ENCODE measurements around the gene OMP.

Gene OMP

DNA sequence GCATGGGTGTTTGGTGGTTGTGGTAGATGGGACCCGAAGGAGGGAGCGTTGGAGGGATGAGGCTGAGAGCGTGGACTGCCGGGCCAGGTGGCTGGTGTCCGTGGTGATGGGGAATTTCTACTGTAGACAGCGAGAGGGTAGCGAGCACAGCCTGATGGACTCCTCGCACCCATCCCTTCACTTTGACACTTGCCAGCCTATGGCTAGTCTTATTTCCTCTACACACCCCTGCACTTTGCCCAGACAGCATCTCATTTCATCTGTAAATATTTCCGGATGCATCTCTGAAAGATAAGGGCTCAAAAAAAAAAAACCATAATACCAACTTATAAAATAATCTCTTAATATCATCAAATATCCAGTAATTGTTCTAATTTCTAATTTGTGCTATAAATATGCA is 5.8 kb downstream of the OMP start:
- peaks cover 7 to 19% of the 10 kb centered on the region in 2 experiments for H3K36me3 ChIP-seq (ENCODE audit: control insufficient read depth in 1 of 2, insufficient read depth in 2 of 2, low read depth in 1 of 2, low read length in 2 of 2)

DNA sequence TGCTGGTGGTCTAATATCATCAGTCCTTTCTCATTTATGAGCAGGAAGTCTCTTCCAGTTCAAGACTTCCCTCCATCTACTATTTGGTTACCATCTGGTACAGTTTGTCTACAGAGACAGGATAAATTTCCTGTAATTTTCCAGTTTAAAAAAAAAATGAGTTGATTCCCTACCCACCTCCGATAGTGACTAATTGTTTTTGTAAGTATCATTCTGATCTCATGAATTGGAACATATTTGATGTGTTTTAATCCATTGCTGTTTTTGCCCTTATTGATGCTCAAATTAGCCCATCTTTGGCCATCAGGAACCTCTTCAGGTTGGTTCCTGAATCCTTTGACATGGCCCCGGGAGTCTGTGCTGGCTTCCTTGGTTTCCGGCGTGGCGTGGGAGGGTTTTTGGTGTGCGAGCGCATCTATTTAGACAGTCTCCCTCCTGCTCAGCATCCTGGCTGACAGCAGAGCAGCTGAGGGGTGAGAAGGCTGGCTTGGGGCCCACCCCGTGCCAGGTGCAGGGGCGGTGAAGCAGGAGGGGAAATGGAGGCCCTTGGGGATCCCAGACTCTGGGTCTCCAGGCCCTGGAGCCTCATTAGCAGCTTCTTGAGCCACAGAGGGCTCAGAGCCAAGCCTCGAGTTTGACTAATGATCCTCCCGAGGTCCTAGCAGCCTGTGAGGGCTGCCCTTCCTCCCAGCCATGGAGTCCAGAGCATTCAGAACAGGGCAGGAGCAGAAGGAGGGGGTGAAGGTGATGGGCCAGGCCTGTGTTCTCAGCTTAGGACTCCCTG is 6.8 kb downstream of the OMP start:
- Histone ChIP-seq H2AFZ (ENCODE audit: low read depth, low read length) (no peak overlapping the region), H4K8ac (ENCODE audit: low read length) (no peak overlapping the region), H2BK12ac (ENCODE audit: low read length in 2 of 2) (no peak overlapping the region), H3K4me2 (ENCODE audit: low read length, poor library complexity, severe bottlenecking) (no peak overlapping the region), H3K9ac (ENCODE audit: low read length) (peak overlapping the region; percentile 37), H2BK120ac (ENCODE audit: low read depth, low read length) (no peak overlapping the region), H2BK5ac (ENCODE audit: low read depth, low read length, poor library complexity, severe bottlenecking) (no peak overlapping the region), H3K27ac (ENCODE audit: low read length, poor library complexity, severe bottlenecking) (no peak overlapping the region), H3K14ac (ENCODE audit: low read length in 2 of 2) (peak overlapping the region in 1 of 2 experiments; percentile 26), H2AK5ac (ENCODE audit: low read length, severe bottlenecking) (no peak overlapping the region), H3K23ac (ENCODE audit: low read length in 2 of 2) (no peak overlapping the region), H3K36me3 (ENCODE audit: control insufficient read depth in 1 of 2, insufficient read depth in 2 of 2, low read depth in 1 of 2, low read length in 2 of 2) (peaks cover 5 to 21% of the 10 kb centered on the region in 2 experiments), H3K4ac (ENCODE audit: low read depth in 1 of 2, low read length in 2 of 2) (no peak overlapping the region), H3K4me1 (ENCODE audit: control insufficient read depth, insufficient read depth, low read depth, low read length) (peaks cover 38% of the 10 kb centered on the region), H3K18ac (ENCODE audit: low read depth in 1 of 2, low read length in 2 of 2) (peak overlapping the region in 1 of 2 experiments; percentile 0), H3K9me3 (ENCODE audit: control insufficient read depth, low read length) (no peaks in the 10 kb centered on the region), H3K4me3 (ENCODE audit: insufficient read depth in 1 of 2, low read depth in 1 of 2, low read length in 2 of 2) (peak overlapping the region in 1 of 2 experiments; percentile 7), H3K27me3 (ENCODE audit: control insufficient read depth in 1 of 2, insufficient read depth in 1 of 2, low read length in 2 of 2) (no peaks in the 10 kb centered on the region), H3K79me1 (replicated peaks; ENCODE audit: low read length, poor library complexity, severe bottlenecking) (peaks cover 7% of the 10 kb centered on the region), H2BK15ac (ENCODE audit: low read depth, poor library complexity, severe bottlenecking) (no peak overlapping the region), H4K91ac (ENCODE audit: low read length) (no peak overlapping the region)
- no peak for DNase-seq
- 87% methylated on average over 10 of the region's 11 CpGs for WGBS

More for the DNA sequence above, 5.8 kb downstream of the OMP start:
- H2AFZ ChIP-seq (ENCODE audit: low read depth, low read length), result peak overlapping the region; percentile 6
- peak overlapping the region in 1 of 2 experiments; percentile 45 for H3K4ac ChIP-seq (ENCODE audit: low read depth in 1 of 2, low read length in 2 of 2)
- peak overlapping the region in 1 of 2 experiments; percentile 76 for H3K14ac ChIP-seq (ENCODE audit: low read length in 2 of 2)
- H2AK5ac ChIP-seq (ENCODE audit: low read length, severe bottlenecking), result no peak overlapping the region
- no peak overlapping the region for H2BK5ac ChIP-seq (ENCODE audit: low read depth, low read length, poor library complexity, severe bottlenecking)
- no peak overlapping the region for H4K8ac ChIP-seq (ENCODE audit: low read length)
- H2BK12ac ChIP-seq (ENCODE audit: low read length in 2 of 2), result peak overlapping the region in 1 of 2 experiments; percentile 61
- H3K9me3 ChIP-seq (ENCODE audit: control insufficient read depth, low read length), result no peaks in the 10 kb centered on the region
- H3K4me1 ChIP-seq (ENCODE audit: control insufficient read depth, insufficient read depth, low read depth, low read length), result peaks cover 43% of the 10 kb centered on the region
- H3K27me3 ChIP-seq (ENCODE audit: control insufficient read depth in 1 of 2, insufficient read depth in 1 of 2, low read length in 2 of 2), result no peaks in the 10 kb centered on the region
- H3K23ac ChIP-seq (ENCODE audit: low read length in 2 of 2), result no peak overlapping the region
- no peak for DNase-seq
- H2BK15ac ChIP-seq (ENCODE audit: low read depth, poor library complexity, severe bottlenecking), result no peak overlapping the region
- peak overlapping the region; percentile 11 to 63 for H3K18ac ChIP-seq (ENCODE audit: low read depth in 1 of 2, low read length in 2 of 2)
- no peak overlapping the region for H3K4me3 ChIP-seq (ENCODE audit: insufficient read depth in 1 of 2, low read depth in 1 of 2, low read length in 2 of 2)
- no peak overlapping the region for H4K91ac ChIP-seq (ENCODE audit: low read length)
- H3K79me1 ChIP-seq (replicated peaks; ENCODE audit: low read length, poor library complexity, severe bottlenecking), result peaks cover 6% of the 10 kb centered on the region
- no peak overlapping the region for H2BK120ac ChIP-seq (ENCODE audit: low read depth, low read length)
- H3K27ac ChIP-seq (ENCODE audit: low read length, poor library complexity, severe bottlenecking), result no peak overlapping the region
- 95% methylated on average over 8 of the region's 9 CpGs for WGBS
- no peak overlapping the region for H3K4me2 ChIP-seq (ENCODE audit: low read length, poor library complexity, severe bottlenecking)
- H3K9ac ChIP-seq (ENCODE audit: low read length), result no peak overlapping the region

GRCh38 chr11:77110836-77111235 is 8.2 kb downstream of the OMP start:
- no peak overlapping the region for H3K9ac ChIP-seq (ENCODE audit: low read length)
- no peak for DNase-seq
- WGBS, result 98% methylated on average over 6 of the region's 6 CpGs
- no peak overlapping the region for H3K27ac ChIP-seq (ENCODE audit: low read length, poor library complexity, severe bottlenecking)
- H3K4ac ChIP-seq (ENCODE audit: low read depth in 1 of 2, low read length in 2 of 2), result peak overlapping the region in 1 of 2 experiments; percentile 15
- H4K8ac ChIP-seq (ENCODE audit: low read length), result no peak overlapping the region
- H3K36me3 ChIP-seq (ENCODE audit: control insufficient read depth in 1 of 2, insufficient read depth in 2 of 2, low read depth in 1 of 2, low read length in 2 of 2), result peaks cover 10 to 30% of the 10 kb centered on the region in 2 experiments
- no peak overlapping the region for H2BK15ac ChIP-seq (ENCODE audit: low read depth, poor library complexity, severe bottlenecking)
- H3K27me3 ChIP-seq (ENCODE audit: control insufficient read depth in 1 of 2, insufficient read depth in 1 of 2, low read length in 2 of 2), result no peaks in the 10 kb centered on the region
- no peak overlapping the region for H3K18ac ChIP-seq (ENCODE audit: low read depth in 1 of 2, low read length in 2 of 2)
- no peak overlapping the region for H3K23ac ChIP-seq (ENCODE audit: low read length in 2 of 2)
- H2AFZ ChIP-seq (ENCODE audit: low read depth, low read length), result no peak overlapping the region
- no peak overlapping the region for H3K4me2 ChIP-seq (ENCODE audit: low read length, poor library complexity, severe bottlenecking)
- no peaks in the 10 kb centered on the region for H3K9me3 ChIP-seq (ENCODE audit: control insufficient read depth, low read length)
- no peak overlapping the region for H3K14ac ChIP-seq (ENCODE audit: low read length in 2 of 2)
- H3K4me3 ChIP-seq (ENCODE audit: insufficient read depth in 1 of 2, low read depth in 1 of 2, low read length in 2 of 2), result peak overlapping the region in 1 of 2 experiments; percentile 11
- peaks cover 31% of the 10 kb centered on the region for H3K4me1 ChIP-seq (ENCODE audit: control insufficient read depth, insufficient read depth, low read depth, low read length)
- H3K79me1 ChIP-seq (replicated peaks; ENCODE audit: low read length, poor library complexity, severe bottlenecking), result peaks cover 7% of the 10 kb centered on the region
- H2BK12ac ChIP-seq (ENCODE audit: low read length in 2 of 2), result no peak overlapping the region
- no peak overlapping the region for H4K91ac ChIP-seq (ENCODE audit: low read length)
- no peak overlapping the region for H2BK5ac ChIP-seq (ENCODE audit: low read depth, low read length, poor library complexity, severe bottlenecking)
- H2AK5ac ChIP-seq (ENCODE audit: low read length, severe bottlenecking), result no peak overlapping the region
- no peak overlapping the region for H2BK120ac ChIP-seq (ENCODE audit: low read depth, low read length)

DNA sequence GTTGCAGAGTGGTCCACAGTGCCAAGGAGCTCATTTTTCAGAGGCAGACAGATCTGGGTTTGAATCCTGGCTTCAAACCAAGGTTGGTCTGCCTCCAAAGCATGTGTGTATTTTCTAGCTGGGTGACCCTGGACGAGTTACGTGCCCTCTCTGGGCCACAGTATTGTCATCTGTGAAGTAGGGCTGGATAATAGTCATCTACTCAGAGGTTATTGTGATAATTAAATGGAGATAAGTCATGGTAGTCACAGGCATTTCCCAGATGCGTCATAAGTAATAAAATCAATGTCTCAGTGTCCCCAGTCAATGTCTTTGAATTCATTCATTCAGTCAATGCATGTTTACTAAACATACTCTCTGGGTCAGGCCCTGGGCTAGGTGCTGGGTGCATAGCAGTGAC is 8.6 kb downstream of the OMP start:
- no peaks in the 10 kb centered on the region for H3K9me3 ChIP-seq (ENCODE audit: control insufficient read depth, low read length)
- H3K18ac ChIP-seq (ENCODE audit: low read depth in 1 of 2, low read length in 2 of 2), result no peak overlapping the region
- H2BK5ac ChIP-seq (ENCODE audit: low read depth, low read length, poor library complexity, severe bottlenecking), result no peak overlapping the region
- no peak overlapping the region for H3K23ac ChIP-seq (ENCODE audit: low read length in 2 of 2)
- H3K4ac ChIP-seq (ENCODE audit: low read depth in 1 of 2, low read length in 2 of 2), result no peak overlapping the region
- H3K4me1 ChIP-seq (ENCODE audit: control insufficient read depth, insufficient read depth, low read depth, low read length), result peaks cover 31% of the 10 kb centered on the region
- H3K9ac ChIP-seq (ENCODE audit: low read length), result no peak overlapping the region
- H3K79me1 ChIP-seq (replicated peaks; ENCODE audit: low read length, poor library complexity, severe bottlenecking), result peaks cover 7% of the 10 kb centered on the region
- H3K27me3 ChIP-seq (ENCODE audit: control insufficient read depth in 1 of 2, insufficient read depth in 1 of 2, low read length in 2 of 2), result no peaks in the 10 kb centered on the region
- peaks cover 14 to 33% of the 10 kb centered on the region in 2 experiments for H3K36me3 ChIP-seq (ENCODE audit: control insufficient read depth in 1 of 2, insufficient read depth in 2 of 2, low read depth in 1 of 2, low read length in 2 of 2)
- no peak overlapping the region for H2BK120ac ChIP-seq (ENCODE audit: low read depth, low read length)
- no peak overlapping the region for H4K91ac ChIP-seq (ENCODE audit: low read length)
- no peak for DNase-seq
- no peak overlapping the region for H2BK12ac ChIP-seq (ENCODE audit: low read length in 2 of 2)
- H3K14ac ChIP-seq (ENCODE audit: low read length in 2 of 2), result no peak overlapping the region
- H3K4me3 ChIP-seq (ENCODE audit: insufficient read depth in 1 of 2, low read depth in 1 of 2, low read length in 2 of 2), result no peak overlapping the region
- no peak overlapping the region for H3K27ac ChIP-seq (ENCODE audit: low read length, poor library complexity, severe bottlenecking)
- no peak overlapping the region for H2AFZ ChIP-seq (ENCODE audit: low read depth, low read length)
- 83% methylated on average over 3 of the region's 3 CpGs for WGBS
- no peak overlapping the region for H3K4me2 ChIP-seq (ENCODE audit: low read length, poor library complexity, severe bottlenecking)
- H2AK5ac ChIP-seq (ENCODE audit: low read length, severe bottlenecking), result no peak overlapping the region
- no peak overlapping the region for H4K8ac ChIP-seq (ENCODE audit: low read length)
- H2BK15ac ChIP-seq (ENCODE audit: low read depth, poor library complexity, severe bottlenecking), result no peak overlapping the region

Data from mesenchymal stem cell (in vitro differentiated cells and primary cell).